CD4-positive, alpha-beta T cell (primary cell): ENCODE data around the gene TUBAL3. TPM values are rescaled to one million over a fixed set of nuclear protein-coding genes. Genes with fewer than 3 reads are reported as not detected.

Experiments used
- ATAC-seq: fragments of 200-7000 bp; cut with Tn5 transposase; one replicate; pipeline ENCODE4 v1.10.0; 2022; ENCODE audit warnings: mild to moderate bottlenecking; ENCODE audit not compliant: poor library complexity
- CTCF ChIA-PET: fragments of 350-600 bp; sonication (Branson Sonifier 250); formaldehyde crosslinking; loops from one replicate; lab custom pipeline; 2021; ENCODE audit warnings: antibody characterized with exemption, inconsistent platforms; lab: Charles Lee
- POLR2A ChIA-PET: fragments of 350-600 bp; sonication (Branson Sonifier 250); formaldehyde crosslinking; loops from one replicate; lab custom pipeline; 2021; ENCODE audit warnings: antibody characterized with exemption, inconsistent platforms; lab: Charles Lee
- DNase-seq, 14 experiments: peaks; one replicate each; pipeline ENCODE4 v3.0.0-alpha.2; 2013 to 2020; ENCODE audit warnings: mixed read lengths in 2 of 14
- H3K27ac ChIP-seq, 2 donors: one replicate each; pipeline versions ENCODE4 v1.5.1 to v1.7.0; 2013; ENCODE audit warnings: low read length in 2 of 2, low read depth in 1 of 2, mild to moderate bottlenecking in 1 of 2
- H3K27me3 ChIP-seq, 2 experiments: 1 replicate in 1 of 2; 2 replicates in 1 of 2; pipeline versions ENCODE4 v1.6.1 to v1.7.0; 2013; ENCODE audit warnings: low read length in 2 of 2, control low read depth in 1 of 2, mild to moderate bottlenecking in 1 of 2, moderate library complexity in 1 of 2; ENCODE audit not compliant: insufficient read depth in 2 of 2, control insufficient read depth in 1 of 2
- H3K36me3 ChIP-seq: one replicate; pipeline ENCODE4 v1.6.1; 2013; ENCODE audit warnings: low read length, control low read depth; ENCODE audit not compliant: insufficient read depth
- H3K4me1 ChIP-seq: one replicate; pipeline ENCODE4 v1.6.1; 2013; ENCODE audit warnings: low read length, control low read depth; ENCODE audit not compliant: insufficient read depth
- H3K4me3 ChIP-seq: one replicate; pipeline ENCODE4 v1.5.1; 2013; ENCODE audit warnings: mild to moderate bottlenecking, low read length, moderate library complexity
- H3K9me3 ChIP-seq, 2 experiments: 1 replicate in 1 of 2; 2 replicates in 1 of 2; pipeline versions ENCODE4 v1.6.1 to v1.7.0; 2013; ENCODE audit warnings: low read length in 2 of 2, mild to moderate bottlenecking in 2 of 2, control low read depth in 1 of 2, moderate library complexity in 1 of 2; ENCODE audit not compliant: control insufficient read depth in 1 of 2, insufficient read depth in 1 of 2
- H3K27ac Mint-ChIP-seq: one replicate; pipeline ENCODE4 v1.8.0; 2020; ENCODE audit warnings: mixed read lengths
- H3K27me3 Mint-ChIP-seq: one replicate; pipeline ENCODE4 v1.8.0; 2021; ENCODE audit warnings: mixed read lengths
- H3K36me3 Mint-ChIP-seq: one replicate; pipeline ENCODE4 v1.8.0; 2021; ENCODE audit warnings: low read depth, mixed read lengths
- H3K4me1 Mint-ChIP-seq: one replicate; pipeline ENCODE4 v1.8.0; 2021; ENCODE audit warnings: low read depth, mixed read lengths
- H3K4me3 Mint-ChIP-seq: one replicate; pipeline ENCODE4 v1.8.0; 2020; ENCODE audit warnings: mild to moderate bottlenecking, mixed read lengths
- H3K9me3 Mint-ChIP-seq: one replicate; pipeline ENCODE4 v1.8.0; 2020; ENCODE audit warnings: mixed read lengths
- intact Hi-C, 2 experiments: fragments of 100-400 bp; cut with DNase I in 1 of 2; cut with micrococcal nuclease in 1 of 2; formaldehyde crosslinking; loops; one replicate each; pipeline versions ENCODE4 v1.15.1 to v1.9.0; 2023 to 2025; cut with DNase I, micrococcal nuclease
- total RNA-seq, 174 experiments: library from RNA in 2 of 174; stranded (reverse) in 2 of 174; gene quantifications; one replicate each; pipeline ENCODE4 v1.2.3 and lab custom pipeline; 2021 to 2026
- TF ChIP-seq, protein P1 (sequence below): fragments of 200-600 bp; IDR thresholded peaks from one replicate; pipeline ENCODE4 v1.8.0; 2022; ENCODE audit warnings: antibody characterized with exemption, mild to moderate bottlenecking

Gene TUBAL3
- total RNA-seq, 2 experiments from 2014 or later, result not detected

GRCh38 chr10:5445006-5445405 is 40.4 kb upstream of the TUBAL3 start:
- POLR2A ChIA-PET, result interaction anchor here (0.7 to 0.8 kb wide), 2 partner anchors 10 to 178 kb away, joined by 3 read pairs; no protein-coding TSS in a partner anchor
- H3K4me1 Mint-ChIP-seq, result peaks cover 51% of the 10 kb centered on the region
- Histone ChIP-seq H3K4me1 (peaks cover 6% of the 10 kb centered on the region), H3K36me3 (no peaks in the 10 kb centered on the region), H3K9me3 (no peaks in the 10 kb centered on the region), H3K27ac (no peak overlapping the region), H3K27me3 (no peaks in the 10 kb centered on the region), H3K4me3 (no peak overlapping the region)
- TF ChIP-seq, protein P1, sequence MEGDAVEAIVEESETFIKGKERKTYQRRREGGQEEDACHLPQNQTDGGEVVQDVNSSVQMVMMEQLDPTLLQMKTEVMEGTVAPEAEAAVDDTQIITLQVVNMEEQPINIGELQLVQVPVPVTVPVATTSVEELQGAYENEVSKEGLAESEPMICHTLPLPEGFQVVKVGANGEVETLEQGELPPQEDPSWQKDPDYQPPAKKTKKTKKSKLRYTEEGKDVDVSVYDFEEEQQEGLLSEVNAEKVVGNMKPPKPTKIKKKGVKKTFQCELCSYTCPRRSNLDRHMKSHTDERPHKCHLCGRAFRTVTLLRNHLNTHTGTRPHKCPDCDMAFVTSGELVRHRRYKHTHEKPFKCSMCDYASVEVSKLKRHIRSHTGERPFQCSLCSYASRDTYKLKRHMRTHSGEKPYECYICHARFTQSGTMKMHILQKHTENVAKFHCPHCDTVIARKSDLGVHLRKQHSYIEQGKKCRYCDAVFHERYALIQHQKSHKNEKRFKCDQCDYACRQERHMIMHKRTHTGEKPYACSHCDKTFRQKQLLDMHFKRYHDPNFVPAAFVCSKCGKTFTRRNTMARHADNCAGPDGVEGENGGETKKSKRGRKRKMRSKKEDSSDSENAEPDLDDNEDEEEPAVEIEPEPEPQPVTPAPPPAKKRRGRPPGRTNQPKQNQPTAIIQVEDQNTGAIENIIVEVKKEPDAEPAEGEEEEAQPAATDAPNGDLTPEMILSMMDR, result no peak
- H3K4me3 Mint-ChIP-seq, result no peak overlapping the region
- no peak overlapping the region for H3K27ac Mint-ChIP-seq
- H3K27me3 Mint-ChIP-seq, result no peaks in the 10 kb centered on the region
- CTCF ChIA-PET, result interaction anchor here (0.6 to 8.6 kb wide), 3 partner anchors 179 to 243 kb away, joined by 3 to 116 read pairs (median 4); no protein-coding TSS in a partner anchor
- intact Hi-C loops, result loop anchor here in 1 of 2 experiments (5.0 kb wide), 1 partner anchor 107 kb away; no protein-coding TSS in a partner anchor
- H3K36me3 Mint-ChIP-seq, result peaks cover 4% of the 10 kb centered on the region
- ATAC-seq, result no peak
- DNase-seq, result no peak
- no peaks in the 10 kb centered on the region for H3K9me3 Mint-ChIP-seq

GRCh38 chr10:5443429-5443828 is 38.8 kb upstream of the TUBAL3 start:
- Histone ChIP-seq H3K4me1 (peaks cover 6% of the 10 kb centered on the region), H3K9me3 (no peaks in the 10 kb centered on the region), H3K4me3 (no peak overlapping the region), H3K36me3 (no peaks in the 10 kb centered on the region), H3K27me3 (no peaks in the 10 kb centered on the region), H3K27ac (no peak overlapping the region)
- ATAC-seq, result no peak
- H3K9me3 Mint-ChIP-seq, result no peaks in the 10 kb centered on the region
- H3K4me1 Mint-ChIP-seq, result peaks cover 42% of the 10 kb centered on the region
- POLR2A ChIA-PET, result interaction anchor here (1.2 to 4.1 kb wide), 2 partner anchors 163 to 180 kb away, joined by 4 to 24 read pairs; no protein-coding TSS in a partner anchor
- H3K27ac Mint-ChIP-seq, result no peak overlapping the region
- CTCF ChIA-PET, result interaction anchor here (8.6 kb wide), 1 partner anchor 180 kb away, joined by 116 read pairs; no protein-coding TSS in a partner anchor
- no peak overlapping the region for H3K4me3 Mint-ChIP-seq
- intact Hi-C loops, result loop anchor here (5.0 kb wide), 2 partner anchors 164 to 429 kb away; no protein-coding TSS in a partner anchor
- peaks cover 4% of the 10 kb centered on the region for H3K36me3 Mint-ChIP-seq
- no peak for DNase-seq
- H3K27me3 Mint-ChIP-seq, result no peaks in the 10 kb centered on the region
- TF ChIP-seq, protein P1, result no peak

DNA sequence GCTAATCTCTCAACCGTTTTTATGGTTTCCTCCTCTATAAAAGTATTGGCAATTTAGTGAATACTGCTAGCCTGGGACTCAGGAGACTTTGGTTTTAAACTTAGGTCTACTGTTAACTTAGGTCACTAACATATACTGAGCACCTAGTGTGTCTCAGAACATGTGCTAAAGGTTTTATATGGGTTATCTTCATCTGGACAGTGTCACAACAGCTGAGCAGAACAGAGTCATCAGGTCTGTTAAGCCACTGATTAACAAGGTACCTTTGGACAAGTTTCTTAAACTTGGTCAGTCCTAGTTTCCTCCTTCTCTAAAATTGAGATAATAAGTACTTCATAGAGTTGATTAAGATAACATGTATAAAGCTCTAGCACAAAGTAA is 38.4 kb upstream of the TUBAL3 start:
- Histone ChIP-seq H3K36me3 (no peaks in the 10 kb centered on the region), H3K27ac (no peak overlapping the region), H3K4me1 (peaks cover 6% of the 10 kb centered on the region), H3K9me3 (no peaks in the 10 kb centered on the region), H3K4me3 (no peak overlapping the region), H3K27me3 (no peaks in the 10 kb centered on the region)
- Mint-ChIP-seq H3K36me3 (peaks cover 4% of the 10 kb centered on the region), H3K27me3 (no peaks in the 10 kb centered on the region), H3K27ac (no peak overlapping the region), H3K9me3 (no peaks in the 10 kb centered on the region), H3K4me1 (peaks cover 38% of the 10 kb centered on the region), H3K4me3 (no peak overlapping the region)
- TF ChIP-seq, protein P1, result no peak
- no peak for ATAC-seq
- ChIA-PET POLR2A (interaction anchor here (1.2 to 4.1 kb wide), 2 partner anchors 164 to 180 kb away, joined by 4 to 24 read pairs; no protein-coding TSS in a partner anchor), CTCF (interaction anchor here (8.6 kb wide), 1 partner anchor 181 kb away, joined by 116 read pairs; no protein-coding TSS in a partner anchor)
- no peak for DNase-seq
- intact Hi-C loops, result loop anchor here (1.0 to 5.0 kb wide), 3 partner anchors 164 to 429 kb away; no protein-coding TSS in a partner anchor
